BE2C (cell line): ENCODE results near the gene TBC1D5.

Experiments used
- DNase-seq: peaks from one replicate; pipeline ENCODE4 v3.0.0-alpha.2; 2020
- H3K27me3 ChIP-seq: fragments of 250-450 bp; sonication (Bioruptor Pico); 2 replicates; pipeline ENCODE4 v1.5.1; 2020; ENCODE audit warnings: mild to moderate bottlenecking
- H3K36me3 ChIP-seq: fragments of 250-450 bp; sonication (Bioruptor Pico); 2 replicates; pipeline ENCODE4 v1.5.1; 2020; ENCODE audit warnings: mild to moderate bottlenecking
- H3K4me1 ChIP-seq: fragments of 250-450 bp; sonication (Bioruptor Pico); 2 replicates; pipeline ENCODE4 v1.5.1; 2020
- H3K4me3 ChIP-seq: 2 replicates; pipeline ENCODE4 v1.5.1; 2011; ENCODE audit warnings: low read depth, low read length
- H3K9me3 ChIP-seq: fragments of 250-450 bp; sonication (Bioruptor Pico); 2 replicates; pipeline ENCODE4 v1.5.1; 2020
- CTCF ChIP-seq: IDR thresholded peaks from 2 replicates; pipeline ENCODE4 v1.5.1; 2012; ENCODE audit warnings: mild to moderate bottlenecking, low read depth, low read length

The TBC1D5 gene

GRCh38 chr3:17181413-17181907, 561.0 kb downstream of the TBC1D5 start:
- DNase-seq: no peak
- Histone ChIP-seq H3K27me3 (no peaks in the 10 kb centered on the region), H3K4me3 (no peak overlapping the region), H3K9me3 (no peaks in the 10 kb centered on the region), H3K36me3 (no peaks in the 10 kb centered on the region), H3K4me1 (no peaks in the 10 kb centered on the region; the same call in 1 of the 2 replicates)
- TF ChIP-seq CTCF: no peak

DNA sequence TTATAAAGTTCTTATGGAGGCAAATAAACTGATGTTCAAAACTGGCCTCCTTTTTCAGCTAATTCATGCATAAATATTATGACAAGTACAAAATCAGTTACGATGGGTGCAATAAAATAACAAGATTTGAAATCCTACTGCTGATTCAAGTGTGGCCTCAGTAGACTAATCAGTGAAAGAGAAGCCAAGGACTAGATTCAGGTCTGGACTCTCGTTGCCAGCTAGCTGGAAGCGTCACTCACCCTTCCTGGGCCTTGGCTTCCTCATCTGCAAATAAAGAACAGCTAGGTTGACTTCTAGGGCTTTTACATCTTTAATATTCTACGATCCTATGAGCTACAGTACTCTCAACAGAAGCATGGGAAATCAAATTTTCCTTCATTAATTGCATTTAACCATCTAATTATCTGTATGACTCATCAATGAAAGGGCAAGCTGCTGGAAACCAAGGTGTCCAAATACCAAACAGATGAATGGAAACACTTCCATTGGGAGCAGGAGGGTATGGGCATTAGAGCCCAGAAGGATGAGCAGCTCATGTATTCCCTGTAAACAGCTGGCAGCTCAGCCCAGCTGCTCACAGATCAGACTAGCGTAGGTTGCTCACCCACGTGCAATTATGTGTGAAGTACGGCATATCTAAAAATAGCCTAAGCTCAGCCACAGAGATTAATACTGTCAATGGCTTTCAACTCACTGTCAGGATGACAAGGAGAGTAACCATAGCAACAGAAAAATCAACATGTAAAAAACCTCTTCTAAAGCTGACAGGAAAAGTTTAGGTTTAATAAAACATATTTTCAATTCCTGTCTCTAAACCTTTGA, 562.8 kb downstream of the TBC1D5 start:
- Histone ChIP-seq H3K4me1 (no peaks in the 10 kb centered on the region; the same call in 1 of the 2 replicates), H3K9me3 (no peaks in the 10 kb centered on the region)
- DNase-seq: peak; percentile 44

GRCh38 chr3:17176757-17177156, 565.7 kb downstream of the TBC1D5 start:
- H3K36me3 ChIP-seq: no peaks in the 10 kb centered on the region
- DNase-seq: no peak
- no peak overlapping the region for H3K4me3 ChIP-seq
- H3K9me3 ChIP-seq: no peaks in the 10 kb centered on the region
- H3K27me3 ChIP-seq: no peaks in the 10 kb centered on the region
- H3K4me1 ChIP-seq: no peaks in the 10 kb centered on the region; the same call in 1 of the 2 replicates
- no peak for TF ChIP-seq CTCF

More for the DNA sequence above, 562.8 kb downstream of the TBC1D5 start:
- TF ChIP-seq CTCF: no peak
- Histone ChIP-seq H3K4me3 (no peak overlapping the region), H3K36me3 (no peaks in the 10 kb centered on the region), H3K27me3 (no peaks in the 10 kb centered on the region)

- no peaks in the 10 kb centered on the region; the same call in 1 of the 2 replicates for H3K4me1 ChIP-seq
- TF ChIP-seq CTCF: no peak
- H3K9me3 ChIP-seq: no peaks in the 10 kb centered on the region
- DNase-seq: no peak
- H3K4me3 ChIP-seq: no peak overlapping the region
- no peaks in the 10 kb centered on the region for H3K36me3 ChIP-seq
- no peaks in the 10 kb centered on the region for H3K27me3 ChIP-seq
Observed at GRCh38 chr3:17175187-17175807, 567.1 kb downstream of the TBC1D5 start.

DNA sequence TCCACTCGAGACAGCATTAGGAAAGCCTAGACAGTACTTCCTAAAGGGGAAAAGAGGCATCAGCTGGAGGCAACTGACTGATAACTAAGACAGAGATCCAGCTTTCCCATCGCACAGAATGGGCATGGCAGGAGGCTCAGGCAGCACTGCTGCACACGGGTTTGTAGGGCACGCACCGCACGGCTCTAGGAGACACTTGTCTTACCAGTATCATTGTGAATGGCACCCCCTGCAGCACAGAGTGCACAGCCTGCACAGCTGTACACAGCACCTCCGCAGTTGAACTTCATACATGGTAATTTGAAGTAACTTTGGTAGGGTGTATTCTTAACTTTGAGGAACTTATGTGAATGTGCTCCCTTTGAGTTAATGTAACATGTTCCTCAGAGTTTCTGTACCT, 576.1 kb downstream of the TBC1D5 start:
- H3K4me1 ChIP-seq: no peaks in the 10 kb centered on the region
- no peak for TF ChIP-seq CTCF

GRCh38 chr3:17162116-17162515, 580.3 kb downstream of the TBC1D5 start:
- no peaks in the 10 kb centered on the region for H3K9me3 ChIP-seq
- no peaks in the 10 kb centered on the region for H3K36me3 ChIP-seq
- no peak for TF ChIP-seq CTCF
- H3K27me3 ChIP-seq: no peaks in the 10 kb centered on the region
- DNase-seq: no peak
- no peaks in the 10 kb centered on the region for H3K4me1 ChIP-seq
- no peak overlapping the region for H3K4me3 ChIP-seq

More for the DNA sequence above, 576.1 kb downstream of the TBC1D5 start:
- Histone ChIP-seq H3K9me3 (no peaks in the 10 kb centered on the region), H3K36me3 (no peaks in the 10 kb centered on the region), H3K4me3 (no peak overlapping the region), H3K27me3 (no peaks in the 10 kb centered on the region)
- no peak for DNase-seq
